ENCODE data around the gene SECISBP2L.

- TF ChIP-seq POLR2AphosphoS5 (IDR thresholded peaks at IDR 0.05; ENCODE audit: low read depth, low read length) = no peak
- TF ChIP-seq SIN3A (IDR thresholded peaks at IDR 0.05; ENCODE audit: borderline replicate concordance, insufficient read depth, low read length) = no peak
These were observed 30.4 kb downstream of the SECISBP2L start for GRCh38 chr15:49015896-49016295.
